ENCODE results near the gene CCDC24.

- TF ChIP-seq CTCF (IDR thresholded peaks at IDR 0.05; ENCODE audit: insufficient read depth, low read depth, low read length) (no peak), EZH2 (IDR thresholded peaks at IDR 0.05; ENCODE audit: insufficient read depth, low read length) (no peak)
Measured at GRCh38 chr1:44000122-44000665, 8.8 kb downstream of the CCDC24 start.
